Activated naive CD8-positive, alpha-beta T cell treated with anti-CD3 and anti-CD28 coated beads, Interleukin-2, amount 10 ng/mL, durations not matched to agents 7 days and 5 days (primary cell): Measurements from ENCODE around the gene PRKCE. TPM values are rescaled to one million over a fixed set of nuclear protein-coding genes. Genes with fewer than 3 reads are reported as not detected.
A peak's percentile ranks its signal among the peaks of the same experiment; 100 is the strongest.
"Not testable (repeated sequence)": the region's sequence is repeated elsewhere in the genome, so short reads cannot be mapped to it uniquely, and the experiment has no call there.

Experiments used
- ATAC-seq: fragments of 150-1000 bp; cut with Tn5 transposase; one replicate; pipeline ENCODE4 v1.10.0; 2021; ENCODE audit warnings: low read depth, moderate library complexity
- POLR2A ChIA-PET: fragments of 350-600 bp; sonication (Branson Sonifier 250); formaldehyde crosslinking; loops from one replicate; lab custom pipeline; 2021; ENCODE audit warnings: antibody characterized with exemption; lab: Charles Lee
- DNase-seq: peaks from one replicate; pipeline ENCODE4 v3.0.0; 2021
- H3K27ac Mint-ChIP-seq: one replicate; pipeline ENCODE4 v1.8.0; 2022; ENCODE audit warnings: mild to moderate bottlenecking, mixed read lengths
- H3K27me3 Mint-ChIP-seq: one replicate; pipeline ENCODE4 v1.8.0; 2022; ENCODE audit warnings: mild to moderate bottlenecking, moderate library complexity, mixed read lengths
- H3K36me3 Mint-ChIP-seq: one replicate; pipeline ENCODE4 v1.8.0; 2021; ENCODE audit warnings: mild to moderate bottlenecking, mixed read lengths
- H3K4me1 Mint-ChIP-seq: one replicate; pipeline ENCODE4 v1.8.0; 2021; ENCODE audit warnings: mixed read lengths
- H3K4me3 Mint-ChIP-seq: one replicate; pipeline ENCODE4 v1.8.0; 2022; ENCODE audit warnings: mild to moderate bottlenecking, moderate library complexity, mixed read lengths
- H3K9me3 Mint-ChIP-seq: one replicate; pipeline ENCODE4 v1.8.0; 2021; ENCODE audit warnings: mixed read lengths
- total RNA-seq, 2 experiments: library from RNA; stranded (reverse); gene quantifications; one replicate each; pipeline ENCODE4 v1.2.3, GENCODE V29; 2021

The PRKCE gene
- total RNA-seq, 2 experiments from 2014 or later = 18.4 to 20.5 TPM

DNA sequence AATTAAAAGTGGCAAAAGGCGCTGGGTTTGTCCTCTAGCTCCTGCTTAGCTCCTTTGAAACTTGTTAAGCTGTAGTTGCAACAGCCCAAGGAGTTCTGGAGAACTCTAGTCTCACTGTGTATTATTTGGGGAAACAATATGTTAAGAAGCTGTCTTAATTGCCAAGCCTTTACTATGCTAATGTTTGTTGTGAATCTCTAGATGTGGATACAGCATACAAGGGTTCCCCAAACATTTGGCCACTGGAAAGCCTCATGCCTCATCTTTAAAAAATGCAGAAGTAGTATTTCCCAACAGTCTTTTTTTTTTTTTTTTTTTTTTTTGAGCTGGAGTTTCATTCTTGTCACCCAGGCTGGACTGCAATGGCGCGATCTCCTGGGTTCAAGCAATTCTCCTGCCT, 236.7 kb downstream of the PRKCE start:
- H3K27me3 Mint-ChIP-seq = no peaks in the 10 kb centered on the region
- no peak overlapping the region for H3K27ac Mint-ChIP-seq
- H3K4me1 Mint-ChIP-seq = peaks cover 44% of the 10 kb centered on the region
- no peak overlapping the region for H3K4me3 Mint-ChIP-seq
- no peaks in the 10 kb centered on the region for H3K36me3 Mint-ChIP-seq
- H3K9me3 Mint-ChIP-seq = peaks cover 1% of the 10 kb centered on the region
- ATAC-seq (no peak), DNase-seq (no peak)
- POLR2A ChIA-PET = interaction anchor here (0.6 to 0.7 kb wide), 3 partner anchors 17 to 28 kb away, joined by 3 to 5 read pairs (median 4); no protein-coding TSS in a partner anchor

DNA sequence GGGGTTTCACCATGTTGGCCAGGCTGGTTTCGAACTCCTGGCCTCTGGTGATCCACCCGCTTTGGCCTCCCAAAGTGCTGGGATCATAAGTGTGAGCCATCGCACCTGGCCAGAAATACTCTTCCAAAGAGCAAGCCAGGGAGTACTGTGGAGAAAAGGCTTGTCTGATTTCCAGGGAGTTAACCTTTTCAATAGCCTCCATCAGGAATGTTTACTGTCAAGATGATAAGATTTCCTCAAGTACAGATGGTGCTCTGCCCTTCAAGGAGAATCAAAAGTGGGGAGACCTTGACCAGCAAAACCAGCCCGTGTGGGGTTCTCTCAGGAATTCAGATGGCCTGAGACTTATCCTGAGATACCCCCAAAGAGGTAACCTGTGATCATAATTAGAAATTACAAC, 237.2 kb downstream of the PRKCE start:
- DNase-seq (no peak), ATAC-seq (no peak)
- H3K27me3 Mint-ChIP-seq = no peaks in the 10 kb centered on the region
- no peak overlapping the region for H3K27ac Mint-ChIP-seq
- H3K9me3 Mint-ChIP-seq = peaks cover 1% of the 10 kb centered on the region
- H3K36me3 Mint-ChIP-seq = no peaks in the 10 kb centered on the region
- POLR2A ChIA-PET = interaction anchor here (0.6 kb wide), 2 partner anchors 17 to 28 kb away, joined by 3 to 5 read pairs; no protein-coding TSS in a partner anchor
- H3K4me1 Mint-ChIP-seq = peaks cover 44% of the 10 kb centered on the region
- H3K4me3 Mint-ChIP-seq = no peak overlapping the region

DNA sequence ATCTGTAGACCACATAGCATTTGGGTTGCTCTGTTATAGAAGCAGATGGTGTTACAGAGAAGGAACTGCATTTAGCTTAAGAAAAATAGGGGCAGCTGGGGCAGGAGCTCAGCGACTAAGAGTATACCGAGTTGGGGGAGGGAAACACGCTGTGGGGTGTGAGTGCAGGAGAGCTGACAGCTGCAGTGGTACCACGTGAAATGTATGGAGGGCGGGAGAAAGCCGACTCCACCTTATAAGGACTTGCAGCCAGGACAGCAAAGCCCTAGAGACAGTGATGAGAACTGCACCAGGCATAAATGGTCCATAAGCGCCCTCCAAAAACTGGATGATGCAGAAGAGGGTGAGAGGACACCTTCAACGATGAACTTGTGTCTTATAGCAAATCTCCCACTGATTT, 237.6 kb downstream of the PRKCE start:
- H3K4me3 Mint-ChIP-seq = peak overlapping the region; percentile 4

DNA sequence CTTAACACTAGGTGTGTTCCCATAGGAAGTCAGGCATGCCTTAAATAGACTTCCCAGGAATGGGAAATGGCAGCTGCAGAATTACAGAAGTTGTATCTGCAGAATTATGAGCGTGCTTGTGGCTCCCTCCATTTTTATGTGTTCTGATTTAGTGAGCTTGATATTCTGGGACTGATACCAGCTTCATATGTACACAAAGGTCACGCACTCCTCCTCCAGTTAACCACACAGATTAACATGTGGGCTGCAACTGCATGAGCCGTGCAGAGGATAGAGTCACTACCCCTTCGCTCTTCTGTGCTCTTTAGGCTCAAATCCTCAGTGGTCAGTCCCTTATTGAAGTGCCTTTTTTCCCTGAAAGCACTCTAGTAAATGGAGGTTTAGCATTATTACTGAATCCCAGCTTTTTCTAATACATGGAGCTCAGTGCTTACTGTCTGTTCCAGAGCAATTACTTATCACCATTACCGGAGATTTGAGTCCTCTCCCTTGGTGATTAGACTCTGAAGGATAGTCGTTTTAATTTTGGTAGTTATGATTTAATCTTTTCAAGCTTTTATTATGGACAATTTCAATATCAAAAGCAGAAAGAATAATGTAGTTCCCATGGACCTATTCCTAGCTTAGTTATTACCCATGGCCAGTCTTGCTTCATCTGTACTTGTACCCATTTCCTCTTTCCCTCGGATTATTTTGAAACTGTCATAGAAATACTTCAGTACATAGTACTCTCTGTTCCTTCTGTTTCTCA, 238.3 kb downstream of the PRKCE start:
- DNase-seq = no peak
- no peaks in the 10 kb centered on the region for H3K36me3 Mint-ChIP-seq
- H3K4me1 Mint-ChIP-seq = peaks cover 44% of the 10 kb centered on the region
- ATAC-seq = no peak
- H3K9me3 Mint-ChIP-seq = peaks cover 1% of the 10 kb centered on the region
- no peaks in the 10 kb centered on the region for H3K27me3 Mint-ChIP-seq
- no peak overlapping the region for H3K27ac Mint-ChIP-seq
- no peak overlapping the region for H3K4me3 Mint-ChIP-seq
- POLR2A ChIA-PET = no interaction called here

More for the DNA sequence above, 237.6 kb downstream of the PRKCE start:
- Mint-ChIP-seq H3K36me3 (no peaks in the 10 kb centered on the region), H3K9me3 (peaks cover 1% of the 10 kb centered on the region), H3K4me1 (peaks cover 44% of the 10 kb centered on the region), H3K27ac (no peak overlapping the region), H3K27me3 (no peaks in the 10 kb centered on the region)
- peak; percentile 38 for DNase-seq
- POLR2A ChIA-PET = no interaction called here
- ATAC-seq = peak; percentile 96

DNA sequence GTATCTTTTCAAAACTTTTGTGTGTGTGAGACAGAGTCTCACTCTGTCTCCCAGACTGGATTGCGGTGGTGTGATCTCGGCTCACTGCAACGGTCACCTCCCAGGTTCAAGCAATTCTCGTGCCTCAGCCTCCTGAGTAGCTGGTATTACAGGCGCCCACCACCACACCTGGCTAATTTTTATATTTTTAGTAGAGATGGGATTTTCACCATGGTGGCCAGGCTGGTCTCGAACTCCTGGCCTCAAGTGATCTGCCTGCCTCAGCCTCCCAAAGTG, 238.8 kb downstream of the PRKCE start:
- ATAC-seq, H3K9me3 Mint-ChIP-seq, H3K36me3 Mint-ChIP-seq, DNase-seq, H3K27me3 Mint-ChIP-seq, H3K27ac Mint-ChIP-seq: not testable (repeated sequence)
- POLR2A ChIA-PET = interaction anchor here (1.2 kb wide), 1 partner anchor 240 kb away, joined by 3 read pairs; no protein-coding TSS in a partner anchor
- peak overlapping the region; percentile 49 for H3K4me3 Mint-ChIP-seq
- H3K4me1 Mint-ChIP-seq = peaks cover 40% of the 10 kb centered on the region

GRCh38 chr2:45890819-45891218, 239.3 kb downstream of the PRKCE start:
- Mint-ChIP-seq H3K27me3 (no peaks in the 10 kb centered on the region), H3K4me1 (peaks cover 42% of the 10 kb centered on the region), H3K9me3 (peaks cover 1% of the 10 kb centered on the region), H3K36me3 (no peaks in the 10 kb centered on the region), H3K4me3 (peak overlapping the region; percentile 49), H3K27ac (peak overlapping the region; percentile 62)
- ATAC-seq (peak; percentile 62), DNase-seq (no peak)
- POLR2A ChIA-PET = interaction anchor here (1.2 kb wide), 1 partner anchor 241 kb away, joined by 3 read pairs; no protein-coding TSS in a partner anchor

- POLR2A ChIA-PET = no interaction called here
- peak overlapping the region; percentile 1 for H3K27ac Mint-ChIP-seq
- peak overlapping the region; percentile 10 for H3K4me3 Mint-ChIP-seq
- H3K9me3 Mint-ChIP-seq = peaks cover 1% of the 10 kb centered on the region
- H3K36me3 Mint-ChIP-seq = no peaks in the 10 kb centered on the region
- DNase-seq (no peak), ATAC-seq (no peak)
- peaks cover 39% of the 10 kb centered on the region for H3K4me1 Mint-ChIP-seq
- no peaks in the 10 kb centered on the region for H3K27me3 Mint-ChIP-seq
Observed at GRCh38 chr2:45891719-45892424, 240.4 kb downstream of the PRKCE start.

- Mint-ChIP-seq H3K27me3 (no peaks in the 10 kb centered on the region), H3K27ac (no peak overlapping the region), H3K4me1 (peaks cover 36% of the 10 kb centered on the region), H3K4me3 (peak overlapping the region; percentile 1), H3K36me3 (no peaks in the 10 kb centered on the region), H3K9me3 (no peaks in the 10 kb centered on the region)
- no peak for DNase-seq
- POLR2A ChIA-PET = no interaction called here
- ATAC-seq = no peak
Observed at GRCh38 chr2:45892425-45892745, 240.9 kb downstream of the PRKCE start.

- Mint-ChIP-seq H3K9me3 (no peaks in the 10 kb centered on the region), H3K36me3 (no peaks in the 10 kb centered on the region), H3K27ac (no peak overlapping the region), H3K27me3 (no peaks in the 10 kb centered on the region), H3K4me3 (no peak overlapping the region), H3K4me1 (peaks cover 36% of the 10 kb centered on the region)
- ATAC-seq (no peak), DNase-seq (no peak)
- POLR2A ChIA-PET = no interaction called here
Observed at GRCh38 chr2:45892757-45893156, 241.3 kb downstream of the PRKCE start.

DNA sequence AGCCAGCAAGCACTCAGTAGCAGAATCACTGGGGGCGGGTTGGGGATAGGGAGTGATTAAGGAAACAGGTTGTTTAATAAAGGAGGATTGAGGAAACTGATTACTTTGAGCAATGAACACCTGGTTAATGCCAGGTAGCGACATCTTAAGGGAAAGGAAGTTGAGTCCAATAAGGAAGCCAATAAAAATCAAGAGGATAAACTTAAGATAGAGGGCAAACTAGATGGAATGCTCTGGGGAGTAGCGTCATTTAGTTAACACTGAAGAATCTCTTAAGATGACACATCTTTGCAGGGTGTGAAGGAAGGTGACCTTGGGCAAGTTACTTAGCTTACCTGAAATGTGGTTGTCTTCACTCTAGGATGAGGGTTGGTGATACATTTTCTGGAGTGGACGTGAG, 242.7 kb downstream of the PRKCE start:
- H3K36me3 Mint-ChIP-seq = no peaks in the 10 kb centered on the region
- H3K27ac Mint-ChIP-seq = no peak overlapping the region
- no peaks in the 10 kb centered on the region for H3K27me3 Mint-ChIP-seq
- H3K4me3 Mint-ChIP-seq = no peak overlapping the region
- ATAC-seq (no peak), DNase-seq (no peak)
- H3K9me3 Mint-ChIP-seq = no peaks in the 10 kb centered on the region
- H3K4me1 Mint-ChIP-seq = peaks cover 32% of the 10 kb centered on the region
- POLR2A ChIA-PET = no interaction called here

- Mint-ChIP-seq H3K9me3 (no peaks in the 10 kb centered on the region), H3K4me3 (no peak overlapping the region), H3K4me1 (peaks cover 26% of the 10 kb centered on the region), H3K27me3 (no peaks in the 10 kb centered on the region), H3K36me3 (no peaks in the 10 kb centered on the region), H3K27ac (no peak overlapping the region)
- ATAC-seq = no peak
- no peak for DNase-seq
- POLR2A ChIA-PET = no interaction called here
Observed at GRCh38 chr2:45895241-45895861, 243.9 kb downstream of the PRKCE start.

DNA sequence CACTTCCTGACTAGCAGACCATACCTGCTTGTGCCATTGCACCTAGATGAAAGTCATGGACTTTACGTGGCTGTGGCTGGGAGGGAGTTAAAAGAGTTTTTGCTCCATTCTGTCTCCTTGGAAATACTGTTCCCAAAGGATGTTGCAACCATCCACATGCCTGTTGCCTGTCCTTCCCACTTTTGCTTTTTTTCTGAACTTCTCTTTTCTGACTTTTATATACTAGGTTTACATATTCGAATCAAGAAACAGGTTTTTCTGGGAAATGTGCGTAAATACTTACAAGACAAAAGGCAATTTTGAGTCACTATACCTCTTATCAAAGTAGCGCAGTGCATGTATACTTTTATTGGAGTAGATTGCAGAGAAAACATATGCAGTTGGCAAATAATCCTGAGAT, 244.8 kb downstream of the PRKCE start:
- ATAC-seq = no peak

DNA sequence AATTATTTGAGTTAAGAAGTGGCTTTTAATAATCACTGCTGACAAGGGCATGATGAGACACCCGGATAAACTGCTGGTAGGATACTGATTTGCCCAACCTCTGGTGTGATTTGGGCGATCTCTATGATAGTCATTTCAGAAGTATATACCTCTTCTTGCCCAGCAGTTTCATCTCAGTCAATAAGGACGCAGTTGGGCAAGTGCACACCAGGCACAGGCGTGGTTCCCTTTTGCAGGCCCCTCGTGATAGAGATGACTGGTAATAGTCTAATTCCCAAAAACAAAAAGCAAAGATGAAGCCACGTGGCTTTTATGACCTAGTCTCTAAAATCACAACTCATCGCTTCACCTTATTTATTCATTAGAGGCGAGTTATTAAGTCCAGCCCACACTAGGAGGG, 246.4 kb downstream of the PRKCE start:
- no peak overlapping the region for H3K4me3 Mint-ChIP-seq
- no peak overlapping the region for H3K27ac Mint-ChIP-seq
- no peaks in the 10 kb centered on the region for H3K9me3 Mint-ChIP-seq
- H3K4me1 Mint-ChIP-seq = peaks cover 3% of the 10 kb centered on the region
- ATAC-seq (no peak), DNase-seq (no peak)
- no peaks in the 10 kb centered on the region for H3K36me3 Mint-ChIP-seq
- no peaks in the 10 kb centered on the region for H3K27me3 Mint-ChIP-seq
- POLR2A ChIA-PET = no interaction called here

More for the DNA sequence above, 244.8 kb downstream of the PRKCE start:
- DNase-seq = no peak
- H3K4me1 Mint-ChIP-seq = peaks cover 17% of the 10 kb centered on the region
- H3K4me3 Mint-ChIP-seq = no peak overlapping the region
- H3K27ac Mint-ChIP-seq = no peak overlapping the region
- no peaks in the 10 kb centered on the region for H3K27me3 Mint-ChIP-seq
- POLR2A ChIA-PET = no interaction called here
- H3K9me3 Mint-ChIP-seq = no peaks in the 10 kb centered on the region
- no peaks in the 10 kb centered on the region for H3K36me3 Mint-ChIP-seq
